Mucosa of stomach (tissue), 1 donor: ENCODE data around the gene FALEC.
"Not testable (repeated sequence)": the region's sequence is repeated elsewhere in the genome, so short reads cannot be mapped to it uniquely, and the experiment has no call there.

Experiments
- H3K27me3 ChIP-seq: one replicate; pipeline ENCODE4 v1.7.0; 2013; ENCODE audit warnings: mild to moderate bottlenecking, low read length; ENCODE audit not compliant: control insufficient read depth, insufficient read depth
- H3K36me3 ChIP-seq: one replicate; pipeline ENCODE4 v1.7.0; 2013; ENCODE audit warnings: low read length; ENCODE audit not compliant: control insufficient read depth, insufficient read depth
- H3K4me1 ChIP-seq: one replicate; pipeline ENCODE4 v1.7.0; 2013; ENCODE audit warnings: mild to moderate bottlenecking, low read length; ENCODE audit not compliant: control insufficient read depth, insufficient read depth
- H3K4me3 ChIP-seq: one replicate; pipeline ENCODE4 v1.7.0; 2013; ENCODE audit warnings: low read length
- H3K9ac ChIP-seq: one replicate; pipeline ENCODE4 v1.7.0; 2013; ENCODE audit warnings: mild to moderate bottlenecking, low read length, moderate library complexity
- H3K9me3 ChIP-seq: one replicate; pipeline ENCODE4 v1.7.0; 2013; ENCODE audit warnings: mild to moderate bottlenecking, low read length, moderate library complexity; ENCODE audit not compliant: control insufficient read depth
- donor health status: Pancreatic carcinoma.

The FALEC gene

DNA sequence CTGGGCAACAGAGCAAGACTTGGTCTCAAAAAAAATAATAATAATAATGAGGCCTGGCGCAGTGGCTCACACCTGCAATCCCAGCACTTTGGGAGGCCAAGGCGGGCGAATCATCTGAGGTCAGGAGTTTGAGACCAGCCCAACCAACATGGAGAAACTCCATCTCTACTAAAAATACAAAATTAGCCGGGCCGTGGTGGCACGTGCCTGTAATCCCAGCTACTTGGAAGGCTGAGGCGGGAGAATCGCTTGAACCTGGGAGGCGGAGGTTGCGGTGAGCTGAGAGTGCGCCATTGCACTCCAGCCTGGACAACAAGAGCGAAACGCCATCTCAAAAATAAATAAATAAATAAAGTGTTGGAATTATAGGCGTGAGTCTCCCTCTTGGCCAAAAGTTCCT lies 66.4 kb downstream of the FALEC start:
- H3K27me3 ChIP-seq, H3K9me3 ChIP-seq, H3K36me3 ChIP-seq, H3K4me3 ChIP-seq, H3K4me1 ChIP-seq, H3K9ac ChIP-seq: not testable (repeated sequence)

DNA sequence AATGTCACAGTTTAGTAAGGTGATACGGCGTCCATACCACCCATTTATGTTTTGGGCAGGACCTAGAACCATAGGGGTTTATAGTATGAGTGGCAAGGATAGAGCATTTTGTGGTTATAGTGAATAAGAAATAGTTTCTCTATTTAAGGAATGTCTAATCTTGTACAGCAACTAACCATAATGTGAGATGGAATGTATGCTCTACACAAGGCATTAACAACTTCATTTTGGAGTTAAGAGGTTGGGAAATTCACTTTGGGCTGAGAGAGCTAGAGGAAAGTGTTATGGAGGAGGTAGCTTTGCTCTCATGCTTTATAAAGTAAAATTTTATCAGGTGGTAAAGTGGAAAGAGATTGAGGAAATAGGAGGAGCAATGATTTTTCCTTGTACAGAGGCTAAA lies 66.8 kb downstream of the FALEC start:
- Histone ChIP-seq H3K9me3 (no peaks in the 10 kb centered on the region), H3K27me3 (no peaks in the 10 kb centered on the region), H3K4me1 (peaks cover 10% of the 10 kb centered on the region), H3K36me3 (no peaks in the 10 kb centered on the region), H3K9ac (no peak overlapping the region), H3K4me3 (no peak overlapping the region)
